Neutrophil (primary cell): Measurements from ENCODE around the gene DSCAM.

Experiments
- H3K27ac ChIP-seq: fragments of 200-600 bp; sonication (generic); 2 replicates; pipeline ENCODE4 v1.5.1; 2016; ENCODE audit warnings: mild to moderate bottlenecking, moderate library complexity
- H3K27me3 ChIP-seq: fragments of 200-600 bp; sonication (generic); 2 replicates; pipeline ENCODE4 v1.6.0; 2016; ENCODE audit warnings: mild to moderate bottlenecking
- H3K36me3 ChIP-seq: fragments of 200-600 bp; sonication (generic); 2 replicates; pipeline ENCODE4 v1.5.1; 2017
- H3K4me1 ChIP-seq, 2 experiments: fragments of 200-600 bp in 1 of 2; sonication (generic) in 1 of 2; 1 replicate in 1 of 2; 2 replicates in 1 of 2; pipeline versions ENCODE4 v1.5.1 to v1.6.1; 2013 to 2016; ENCODE audit warnings: low read depth in 1 of 2, low read length in 1 of 2, mild to moderate bottlenecking in 1 of 2, moderate library complexity in 1 of 2; ENCODE audit not compliant: control insufficient read depth in 1 of 2, insufficient read depth in 1 of 2
- H3K4me3 ChIP-seq, 2 experiments: fragments of 200-600 bp in 1 of 2; sonication (generic) in 1 of 2; 1 replicate in 1 of 2; 2 replicates in 1 of 2; pipeline ENCODE4 v1.5.1; 2013 to 2016; ENCODE audit warnings: low read depth in 1 of 2, low read length in 1 of 2, mild to moderate bottlenecking in 1 of 2, moderate library complexity in 1 of 2
- H3K9me3 ChIP-seq: fragments of 200-600 bp; sonication (generic); 2 replicates; pipeline ENCODE4 v1.5.1; 2016
- TF ChIP-seq, protein P1 (sequence below): fragments of 200-600 bp; sonication (generic); IDR thresholded peaks from 2 replicates; pipeline ENCODE4 v1.5.1; 2016; ENCODE audit warnings: antibody characterized with exemption

Gene DSCAM

DNA sequence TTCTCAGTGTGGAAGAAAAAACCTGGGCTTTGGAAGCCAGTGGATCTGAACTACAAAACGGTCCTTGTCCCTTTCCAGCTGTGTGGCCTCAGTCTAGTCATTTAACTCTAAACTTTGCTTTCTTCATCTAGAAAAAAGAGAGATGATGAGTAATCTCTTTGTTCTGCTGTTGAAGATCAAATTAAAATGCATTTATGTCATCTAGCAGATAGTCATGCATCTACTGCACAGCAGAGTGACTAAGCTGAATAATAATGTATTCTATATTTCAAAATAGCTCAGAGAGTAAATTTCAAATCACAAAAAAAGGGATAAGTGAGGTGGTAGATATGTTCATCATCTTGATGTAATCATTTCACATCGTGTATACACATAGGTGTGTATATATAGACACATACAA is 473.2 kb downstream of the DSCAM start:
- Histone ChIP-seq H3K4me1 (no peaks in the 10 kb centered on the region), H3K4me3 (no peak overlapping the region), H3K36me3 (no peaks in the 10 kb centered on the region), H3K27me3 (no peaks in the 10 kb centered on the region), H3K27ac (no peak overlapping the region), H3K9me3 (no peaks in the 10 kb centered on the region)
- TF ChIP-seq, protein P1, sequence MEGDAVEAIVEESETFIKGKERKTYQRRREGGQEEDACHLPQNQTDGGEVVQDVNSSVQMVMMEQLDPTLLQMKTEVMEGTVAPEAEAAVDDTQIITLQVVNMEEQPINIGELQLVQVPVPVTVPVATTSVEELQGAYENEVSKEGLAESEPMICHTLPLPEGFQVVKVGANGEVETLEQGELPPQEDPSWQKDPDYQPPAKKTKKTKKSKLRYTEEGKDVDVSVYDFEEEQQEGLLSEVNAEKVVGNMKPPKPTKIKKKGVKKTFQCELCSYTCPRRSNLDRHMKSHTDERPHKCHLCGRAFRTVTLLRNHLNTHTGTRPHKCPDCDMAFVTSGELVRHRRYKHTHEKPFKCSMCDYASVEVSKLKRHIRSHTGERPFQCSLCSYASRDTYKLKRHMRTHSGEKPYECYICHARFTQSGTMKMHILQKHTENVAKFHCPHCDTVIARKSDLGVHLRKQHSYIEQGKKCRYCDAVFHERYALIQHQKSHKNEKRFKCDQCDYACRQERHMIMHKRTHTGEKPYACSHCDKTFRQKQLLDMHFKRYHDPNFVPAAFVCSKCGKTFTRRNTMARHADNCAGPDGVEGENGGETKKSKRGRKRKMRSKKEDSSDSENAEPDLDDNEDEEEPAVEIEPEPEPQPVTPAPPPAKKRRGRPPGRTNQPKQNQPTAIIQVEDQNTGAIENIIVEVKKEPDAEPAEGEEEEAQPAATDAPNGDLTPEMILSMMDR = no peak

DNA sequence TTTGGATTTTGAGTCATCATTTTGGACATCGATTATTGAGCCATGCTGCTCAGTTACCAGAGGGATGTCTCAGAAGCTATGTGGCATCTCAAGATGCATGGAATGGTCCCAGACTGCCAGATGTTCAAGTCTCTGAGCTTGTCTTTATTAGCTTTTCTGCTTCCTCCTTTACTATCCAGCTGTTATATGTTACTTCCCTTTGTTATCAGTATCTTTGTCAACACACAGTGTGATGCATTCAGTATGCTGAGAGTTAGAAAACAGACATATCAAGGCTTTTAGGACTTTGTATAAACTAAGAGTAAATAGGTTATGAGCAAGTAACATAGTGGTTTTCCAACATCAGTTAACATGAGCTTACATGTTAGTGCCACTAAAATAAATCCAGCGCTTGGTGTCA is 474.5 kb downstream of the DSCAM start:
- H3K27ac ChIP-seq = no peak overlapping the region
- H3K36me3 ChIP-seq = no peaks in the 10 kb centered on the region
- no peaks in the 10 kb centered on the region for H3K9me3 ChIP-seq
- H3K4me3 ChIP-seq = no peak overlapping the region
- no peaks in the 10 kb centered on the region for H3K27me3 ChIP-seq
- TF ChIP-seq, protein P1 = no peak
- no peaks in the 10 kb centered on the region for H3K4me1 ChIP-seq

DNA sequence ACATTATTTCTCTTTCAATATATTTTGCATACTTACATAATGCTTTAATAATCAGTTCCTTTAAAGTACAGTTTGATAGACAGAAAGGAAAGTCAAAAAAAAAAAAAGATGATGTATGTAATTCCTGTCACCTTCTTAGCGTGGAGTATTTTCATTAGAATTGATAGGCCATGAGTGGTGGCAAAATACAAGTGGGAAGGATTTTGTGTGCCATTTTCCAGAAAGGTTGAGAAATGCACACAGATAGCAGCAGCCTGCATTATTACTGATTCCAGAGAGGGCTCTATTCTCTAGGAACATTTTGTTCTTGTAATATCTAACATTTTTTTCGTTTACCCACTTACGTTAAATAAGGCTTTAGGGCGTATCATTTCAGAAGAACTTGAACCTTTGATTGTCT is 475.6 kb downstream of the DSCAM start:
- no peaks in the 10 kb centered on the region for H3K27me3 ChIP-seq
- H3K9me3 ChIP-seq = no peaks in the 10 kb centered on the region
- no peak overlapping the region for H3K27ac ChIP-seq
- TF ChIP-seq, protein P1 = no peak
- no peaks in the 10 kb centered on the region for H3K4me1 ChIP-seq
- no peaks in the 10 kb centered on the region for H3K36me3 ChIP-seq
- H3K4me3 ChIP-seq = no peak overlapping the region

DNA sequence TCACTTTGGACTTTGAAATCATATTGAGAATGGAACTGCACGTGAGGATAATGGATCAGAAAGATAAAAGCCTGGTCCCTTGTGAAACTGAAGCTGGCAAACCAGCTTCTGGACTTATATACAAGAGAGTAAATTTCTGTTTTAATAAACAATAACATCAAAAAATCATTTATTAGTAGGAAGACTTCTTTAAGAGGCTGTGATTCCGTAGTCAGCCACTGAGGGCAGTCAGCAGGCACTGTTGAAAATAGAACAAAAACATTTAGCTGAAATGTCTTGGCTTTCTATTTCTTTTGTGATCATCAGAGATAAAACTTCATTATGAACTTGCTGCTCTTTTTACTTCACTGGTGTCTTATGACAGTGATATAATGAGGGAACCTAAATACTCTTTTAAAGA is 490.3 kb downstream of the DSCAM start:
- H3K36me3 ChIP-seq = no peaks in the 10 kb centered on the region
- no peaks in the 10 kb centered on the region for H3K9me3 ChIP-seq
- TF ChIP-seq, protein P1 = no peak
- H3K4me3 ChIP-seq = no peak overlapping the region
- H3K4me1 ChIP-seq = no peaks in the 10 kb centered on the region
- no peaks in the 10 kb centered on the region for H3K27me3 ChIP-seq
- H3K27ac ChIP-seq = no peak overlapping the region

DNA sequence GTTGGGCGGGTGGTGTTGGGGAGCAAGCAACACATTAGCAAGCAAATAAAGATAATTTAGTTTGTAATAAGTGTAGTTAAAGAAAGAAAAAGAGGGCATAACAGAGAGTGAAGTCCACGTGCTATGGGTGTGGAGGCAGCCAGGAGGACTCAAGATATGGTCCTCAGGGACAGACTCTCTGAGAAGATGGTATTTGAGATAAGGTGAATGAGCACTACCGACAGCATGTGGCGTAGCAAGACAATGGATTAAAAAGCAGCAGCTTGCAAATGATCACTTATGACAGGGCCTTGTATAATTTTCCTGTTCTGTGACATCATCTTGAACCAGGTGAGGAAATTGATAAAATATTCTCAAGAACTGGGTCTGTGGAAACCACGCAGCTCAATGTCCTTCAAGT is 491.9 kb downstream of the DSCAM start:
- no peaks in the 10 kb centered on the region for H3K9me3 ChIP-seq
- no peaks in the 10 kb centered on the region for H3K27me3 ChIP-seq
- TF ChIP-seq, protein P1 = no peak
- no peaks in the 10 kb centered on the region for H3K4me1 ChIP-seq
- no peak overlapping the region for H3K4me3 ChIP-seq
- H3K27ac ChIP-seq = no peak overlapping the region
- H3K36me3 ChIP-seq = no peaks in the 10 kb centered on the region

DNA sequence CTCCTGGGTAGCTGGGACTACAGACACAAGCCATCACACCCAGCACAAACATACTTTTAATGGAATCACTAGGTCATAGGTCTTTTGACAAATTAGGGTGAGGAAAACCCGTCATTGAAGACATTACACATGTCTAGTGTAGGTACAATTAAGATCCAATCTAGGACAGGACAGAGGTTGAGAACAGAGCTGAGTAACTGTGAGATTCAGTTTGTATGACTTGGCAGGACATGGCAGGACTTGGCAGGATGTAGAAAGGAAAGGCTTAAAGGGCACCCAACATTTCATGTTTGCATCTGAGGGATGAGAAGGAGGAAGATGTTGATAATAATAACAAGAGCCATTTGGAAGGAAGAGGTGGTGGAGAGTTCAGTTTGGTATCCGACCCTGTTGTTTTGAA is 496.0 kb downstream of the DSCAM start:
- H3K4me1 ChIP-seq = no peaks in the 10 kb centered on the region
- H3K36me3 ChIP-seq = no peaks in the 10 kb centered on the region
- TF ChIP-seq, protein P1 = no peak
- no peaks in the 10 kb centered on the region for H3K9me3 ChIP-seq
- H3K27ac ChIP-seq = no peak overlapping the region
- no peak overlapping the region for H3K4me3 ChIP-seq
- no peaks in the 10 kb centered on the region for H3K27me3 ChIP-seq
